ENCODE measurements around the gene DAW1.

The DAW1 gene

DNA sequence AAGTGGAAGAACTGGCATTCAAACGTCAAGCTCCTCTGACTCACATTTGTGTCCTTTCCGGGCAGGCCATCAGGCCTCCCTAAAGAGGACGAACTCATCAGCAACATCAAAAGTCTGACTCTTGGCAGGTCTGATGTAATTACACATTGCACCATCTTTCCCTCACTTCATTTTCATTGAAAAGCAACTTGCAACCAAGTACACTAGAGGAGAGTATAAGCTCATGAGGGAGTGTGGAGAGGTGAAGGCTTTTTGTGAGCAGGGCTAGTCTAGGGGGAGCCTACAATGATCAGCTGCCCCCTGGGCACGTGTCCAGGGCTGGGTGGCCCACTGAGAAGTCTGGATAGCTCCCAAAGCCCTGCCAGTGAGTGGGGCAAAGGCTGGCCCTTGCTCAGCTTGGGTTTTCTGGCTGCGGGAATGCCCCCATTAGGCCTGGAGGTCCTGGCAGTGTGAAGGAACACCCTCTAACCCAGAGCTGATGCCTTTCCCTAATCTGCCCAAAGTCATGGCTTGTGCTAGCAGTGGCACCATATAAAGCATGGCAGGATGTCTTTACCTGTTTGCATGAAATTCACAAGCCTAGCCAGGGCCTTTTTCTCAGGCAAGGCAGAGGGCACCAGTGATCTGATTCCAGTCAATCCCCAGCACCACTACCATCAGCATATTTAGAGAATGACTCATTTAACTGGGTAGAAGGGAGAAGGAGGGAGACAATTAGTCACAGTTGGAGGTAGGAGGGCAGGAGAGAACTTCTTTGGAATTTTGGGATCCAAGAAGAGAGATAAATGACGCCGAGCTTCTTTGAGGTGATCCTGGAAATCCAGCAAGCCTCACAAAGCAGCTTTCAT is 8.5 kb upstream of the DAW1 start:
- DNase-seq, result no peak

DNA sequence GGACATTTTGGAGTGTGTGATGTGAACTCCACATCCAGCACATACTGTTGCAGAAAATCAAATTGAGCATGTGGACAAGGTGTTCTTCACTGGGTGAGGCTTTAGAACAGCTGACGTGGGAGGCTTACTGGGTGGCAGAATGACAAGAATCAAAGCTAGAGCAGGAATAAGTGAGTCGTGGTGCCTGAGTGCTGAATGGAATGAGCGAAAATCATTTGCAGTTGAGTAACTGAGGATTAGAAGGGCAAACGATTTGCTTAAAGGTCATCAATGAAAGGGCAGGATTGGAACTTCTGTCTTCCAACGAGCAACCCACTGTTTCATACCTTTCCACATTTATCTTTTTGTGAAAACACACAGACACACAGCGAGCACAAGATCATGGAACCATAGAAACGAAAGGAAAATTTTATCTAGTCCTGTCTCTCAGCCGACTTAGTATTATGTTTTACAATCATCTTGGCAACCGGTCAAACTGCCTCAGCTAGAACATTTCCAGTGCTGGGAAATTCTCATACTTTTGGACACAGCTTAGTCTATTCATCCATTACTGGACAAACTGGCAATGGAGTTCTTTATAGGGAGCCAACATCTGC is 7.2 kb upstream of the DAW1 start:
- DNase-seq, result no peak

DNA sequence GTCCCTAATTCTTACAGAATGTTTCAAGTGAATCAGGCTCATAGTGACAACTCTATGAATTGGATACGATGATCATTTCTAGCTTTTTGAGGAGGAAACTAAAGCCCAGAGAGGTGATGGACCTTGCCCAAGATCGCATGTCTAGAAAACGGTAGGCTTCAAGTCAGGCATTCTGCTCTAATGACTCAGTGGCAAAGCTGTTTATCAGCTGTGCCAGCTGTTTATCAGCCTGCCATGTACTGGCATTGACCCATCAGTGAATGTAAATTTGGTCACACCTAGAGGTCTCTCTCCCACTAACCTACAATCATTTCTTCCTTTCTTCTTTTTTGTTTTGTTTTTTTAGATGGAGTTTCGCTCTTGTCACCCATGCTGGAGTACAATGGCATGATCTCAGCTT is 6.1 kb upstream of the DAW1 start:
- DNase-seq, result no peak

DNA sequence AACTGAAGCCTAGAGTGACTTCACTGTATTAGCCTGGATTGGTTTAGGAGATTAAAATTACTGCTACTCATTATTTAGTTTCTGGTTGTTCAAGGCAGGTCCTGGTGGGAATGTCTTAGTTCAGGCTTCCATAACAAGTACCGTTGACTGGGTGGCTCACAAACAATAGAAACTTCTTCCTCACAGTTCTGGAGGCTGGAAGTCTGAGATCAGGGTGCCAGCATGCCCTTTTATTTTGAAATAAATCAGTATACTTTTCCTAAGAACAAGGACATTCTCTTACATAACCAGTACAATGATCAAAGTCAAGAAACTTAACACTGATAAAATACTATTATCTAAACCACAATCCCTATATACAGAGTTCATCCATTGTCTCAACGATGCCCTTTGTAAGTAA is 4.0 kb upstream of the DAW1 start:
- DNase-seq, result no peak

DNA sequence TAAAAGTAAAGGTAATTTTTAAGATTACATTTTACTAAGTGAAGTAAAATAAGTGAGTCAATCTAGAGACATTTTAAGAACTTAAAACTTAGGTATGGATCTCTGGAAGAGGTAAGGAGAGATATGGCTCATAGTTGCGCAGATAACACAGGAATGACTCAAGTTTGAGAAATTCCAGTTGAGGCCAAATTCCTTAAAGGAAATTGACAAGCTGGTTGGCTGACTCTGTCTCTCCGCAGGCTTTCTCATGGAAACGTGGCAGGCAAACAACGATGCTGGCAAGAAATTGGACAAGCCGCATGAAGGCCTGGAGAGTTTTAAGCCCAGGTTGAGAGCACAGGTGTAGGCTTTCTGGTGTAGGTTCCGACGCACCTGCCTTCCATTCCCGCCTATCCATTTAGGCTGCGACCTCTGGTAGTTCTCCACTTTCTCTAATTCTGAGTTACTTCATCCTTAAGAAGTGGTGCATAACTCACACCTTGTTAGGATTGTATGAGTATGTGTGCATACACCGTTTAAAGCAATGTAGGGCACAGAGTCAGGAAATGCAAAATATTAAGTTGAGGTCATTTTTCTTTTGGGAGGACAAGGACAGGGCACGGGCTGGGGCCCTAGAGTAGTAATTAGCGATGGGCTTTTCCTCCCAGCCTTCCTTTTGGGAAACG is 589 bp upstream of the DAW1 start:
- no peak for DNase-seq

DNA sequence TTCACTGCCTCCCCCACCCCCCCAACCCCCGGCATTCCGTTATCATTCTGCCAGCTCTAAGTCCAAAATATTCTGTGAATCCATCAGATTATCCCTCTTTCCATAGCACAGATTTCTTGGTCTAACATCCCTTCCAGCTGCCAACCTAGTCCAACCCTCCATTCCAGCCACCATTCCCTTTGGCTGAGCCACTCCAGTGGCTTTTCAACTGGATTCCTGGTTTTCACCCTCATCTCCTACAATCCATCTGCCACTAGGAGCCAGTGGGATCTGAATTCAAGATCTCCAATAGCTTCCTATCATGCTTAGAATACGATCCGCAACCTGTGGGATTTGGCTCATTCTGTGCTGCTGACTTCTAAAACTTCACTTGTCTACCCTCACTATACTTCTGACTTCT is 1.2 kb downstream of the DAW1 start:
- no peak for DNase-seq

DNA sequence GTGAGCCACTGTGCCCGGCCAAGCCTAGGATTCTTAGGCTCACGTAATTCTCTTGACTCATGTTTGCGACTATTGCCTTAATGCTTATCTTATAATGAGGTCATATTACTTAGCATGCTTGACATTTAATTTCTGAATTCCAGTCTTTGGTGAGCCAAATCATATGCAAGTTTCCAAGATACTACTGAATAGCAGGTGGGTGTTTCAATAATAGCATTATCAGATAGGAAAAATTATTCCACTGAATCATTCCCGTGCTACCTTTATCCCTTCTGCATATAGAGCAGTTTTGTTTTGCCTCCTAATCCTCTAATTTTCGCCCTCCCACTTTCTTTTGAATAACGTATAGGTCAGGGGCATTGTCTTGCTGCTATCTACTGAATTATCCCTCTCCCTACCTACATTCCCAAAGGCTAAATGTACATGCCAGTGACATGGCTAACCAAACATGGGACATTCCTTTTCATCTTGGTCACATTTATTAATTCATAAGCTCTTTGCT is 4.9 kb downstream of the DAW1 start:
- DNase-seq, result no peak

DNA sequence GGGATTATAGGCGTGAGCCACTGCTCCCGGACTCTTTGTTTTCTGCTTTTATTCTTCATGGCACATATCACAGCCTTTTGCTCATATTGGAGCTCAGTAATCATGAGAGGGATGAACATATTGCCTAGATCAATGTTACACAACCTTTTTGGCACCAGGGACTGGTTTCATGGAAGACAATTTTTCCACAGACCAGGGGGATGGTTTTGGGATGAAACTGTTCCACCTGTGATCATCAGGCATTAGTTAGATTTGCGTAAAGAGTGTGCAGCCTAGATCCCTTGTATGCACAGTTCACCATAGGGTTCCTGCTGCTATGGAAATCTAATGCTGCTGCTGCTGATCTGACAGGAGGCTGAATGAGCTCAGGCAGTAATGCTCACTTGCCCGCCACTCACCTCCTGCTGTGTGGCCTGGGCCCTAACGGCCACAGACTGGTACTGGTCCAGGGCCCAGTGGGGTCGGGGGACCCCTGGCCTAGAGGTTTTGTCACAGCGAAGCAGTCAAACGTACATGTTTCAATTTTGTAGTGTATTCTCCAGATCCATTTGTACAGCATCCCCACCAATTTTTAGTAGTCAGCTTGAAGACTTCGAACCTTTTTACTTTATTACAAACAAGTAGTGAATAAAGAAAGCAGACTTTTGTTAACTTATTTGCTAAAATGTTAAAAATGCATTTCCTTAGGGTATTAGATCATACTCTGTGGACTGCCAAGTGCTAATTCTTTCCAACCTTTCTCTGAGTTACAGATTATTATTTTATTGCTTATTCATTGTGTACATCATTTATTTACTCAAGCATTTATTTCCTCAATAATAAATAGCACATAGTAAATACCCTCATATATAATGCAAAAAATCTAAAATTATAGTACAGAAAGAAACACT is 6.2 kb downstream of the DAW1 start:
- DNase-seq, result no peak

DNA sequence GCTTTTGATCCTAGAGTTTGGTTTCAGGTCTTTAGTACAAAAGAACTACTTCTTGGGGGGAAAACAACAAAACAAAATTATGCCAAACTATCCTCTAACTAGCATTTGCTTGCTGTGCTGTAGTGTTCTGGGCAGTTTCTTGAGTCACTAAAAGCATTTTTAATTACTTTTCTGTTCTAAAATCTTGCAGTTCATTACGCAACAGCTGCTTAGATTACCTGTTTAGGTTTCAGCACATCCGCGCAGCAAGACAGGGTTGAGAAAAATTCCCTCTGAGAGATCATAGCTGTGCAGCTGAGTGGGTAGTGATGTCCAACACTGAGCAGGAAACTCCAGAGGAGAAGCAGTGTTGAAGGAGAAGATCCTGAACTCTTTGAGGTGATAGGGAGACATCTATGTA is 9.0 kb downstream of the DAW1 start:
- no peak for DNase-seq

DNA sequence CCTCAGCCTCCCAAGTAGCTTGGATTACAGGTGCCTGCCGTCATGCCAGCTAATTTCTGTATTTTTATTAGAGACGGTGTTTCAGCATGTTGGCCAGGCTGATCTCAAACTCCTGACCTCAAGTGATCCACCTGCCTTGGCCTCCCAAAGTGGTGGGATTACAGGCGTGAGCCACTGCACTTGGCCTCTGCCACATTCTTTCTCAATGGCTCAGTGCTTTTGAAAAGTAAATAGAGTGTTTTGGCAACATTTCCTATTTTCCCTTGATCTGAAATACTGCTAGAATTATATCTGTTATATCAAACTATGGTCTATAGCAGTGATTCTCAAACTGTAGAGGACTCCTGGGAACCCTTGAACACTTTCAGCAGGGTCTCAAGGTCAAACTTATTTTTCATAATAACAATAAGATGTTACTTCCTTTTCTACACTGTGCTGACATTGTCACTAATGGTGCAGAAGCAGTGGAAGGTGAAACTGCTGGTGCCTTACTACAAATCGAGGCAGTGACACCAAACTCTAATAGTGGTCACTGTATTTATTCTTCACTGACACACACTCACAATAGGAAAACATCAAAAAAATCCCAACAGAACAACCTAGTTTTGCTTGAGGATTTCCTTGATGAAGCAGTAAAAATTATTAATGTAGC is 10.6 kb downstream of the DAW1 start:
- no peak for DNase-seq

DNA sequence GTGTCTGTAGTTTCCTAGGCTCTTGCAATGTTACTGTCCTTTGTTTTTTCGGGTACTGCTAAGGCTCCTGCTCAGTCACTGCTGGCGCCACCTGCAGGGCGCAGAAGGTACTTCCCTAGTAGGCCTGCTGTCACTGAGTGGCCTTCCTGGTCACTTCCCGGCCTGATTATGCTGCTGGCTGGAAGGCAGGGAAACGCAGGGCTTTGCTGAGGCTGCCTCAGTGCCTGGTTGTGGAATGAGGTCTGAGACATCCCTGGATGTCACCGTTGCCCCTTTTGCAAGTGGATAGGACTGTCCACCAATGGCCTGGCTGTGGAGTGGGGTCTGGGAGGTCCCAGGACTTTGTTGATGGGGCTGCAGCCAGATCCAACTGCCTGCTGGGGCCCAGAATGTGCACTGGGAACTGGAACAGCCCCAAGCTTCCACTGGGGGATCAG is 13.1 kb downstream of the DAW1 start:
- no peak for DNase-seq

DNA sequence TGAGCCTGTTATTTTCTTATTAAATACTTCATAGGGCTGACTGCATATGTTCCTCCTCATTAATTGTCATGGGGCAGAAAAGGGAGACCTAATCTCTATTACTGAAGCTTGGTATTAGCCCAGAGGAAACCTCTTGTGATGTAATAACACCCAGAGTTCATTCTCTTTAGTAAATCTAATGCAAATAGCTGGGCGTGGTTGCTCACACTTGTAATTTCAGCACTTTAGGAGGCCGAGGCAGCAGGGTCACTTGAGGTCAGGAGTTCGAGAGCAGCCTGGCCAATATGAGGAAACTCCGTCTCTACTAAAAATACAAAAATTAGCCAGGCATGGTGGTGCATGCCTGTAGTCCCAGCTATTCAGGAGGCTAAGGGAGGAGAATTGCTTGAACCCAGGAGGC is 14.7 kb downstream of the DAW1 start:
- no peak for DNase-seq

DNA sequence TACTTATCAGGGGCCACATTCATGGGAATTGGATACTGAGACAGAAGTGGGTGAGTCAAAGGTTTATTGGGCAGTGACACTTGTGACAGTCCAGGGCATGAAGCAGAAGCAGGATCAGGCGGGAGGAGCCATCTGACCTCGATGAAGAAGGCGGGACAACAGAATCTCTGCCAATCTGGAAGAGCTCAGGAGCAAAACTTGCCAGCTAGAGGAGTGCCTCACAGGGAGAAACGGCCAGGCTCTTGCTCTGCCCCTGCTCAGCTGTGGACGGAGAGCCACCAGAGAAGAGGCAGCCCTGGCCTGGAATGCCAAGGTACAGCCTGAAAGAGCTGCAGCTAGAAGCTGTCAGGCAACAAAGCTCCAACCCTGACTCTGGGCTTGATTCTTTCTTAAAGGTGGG is 16.9 kb downstream of the DAW1 start:
- no peak for DNase-seq

DNA sequence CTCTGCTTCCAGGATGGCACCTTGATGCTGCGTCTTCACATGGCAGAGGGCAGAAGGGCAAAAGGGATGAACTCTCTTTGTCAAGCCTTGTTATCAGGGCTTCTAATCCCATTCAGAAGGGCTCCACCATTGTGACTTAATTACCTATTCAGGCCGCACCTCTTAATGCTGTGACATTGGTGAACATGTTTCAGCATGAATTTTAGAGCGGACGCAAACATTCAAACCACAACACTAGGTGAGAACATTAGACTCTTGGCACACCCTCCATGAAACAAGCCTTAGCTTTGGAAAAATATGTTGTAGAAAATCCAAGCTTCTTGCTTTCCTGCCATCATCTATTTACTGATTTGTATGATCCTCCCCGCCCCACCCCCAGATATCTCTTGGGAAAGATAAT is 17.9 kb downstream of the DAW1 start:
- DNase-seq, result no peak

DNA sequence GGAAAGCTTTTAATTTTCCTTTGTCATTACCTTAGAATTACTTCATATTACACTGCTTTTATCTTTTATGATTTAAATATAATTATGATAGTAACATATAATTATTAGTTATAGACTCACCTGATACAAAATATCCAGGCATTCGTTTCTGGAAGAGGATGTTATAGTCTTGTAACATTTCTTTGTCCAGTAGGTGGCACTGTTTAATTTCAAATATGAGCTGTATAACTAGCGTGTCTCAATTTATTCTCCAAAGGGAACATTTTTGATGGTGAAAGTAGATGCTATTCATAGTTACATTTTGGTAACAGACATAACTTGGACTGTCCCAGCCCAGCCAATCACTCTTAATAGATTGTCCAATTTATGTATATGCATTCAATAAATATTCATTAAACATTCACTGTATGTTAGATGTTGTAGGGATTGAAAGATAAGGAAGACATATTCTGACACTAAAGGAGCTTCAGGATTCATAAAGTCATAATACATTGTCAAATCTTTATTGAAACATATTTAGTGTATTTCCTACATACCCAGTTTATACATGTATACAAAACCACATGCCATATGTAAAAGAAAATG is 19.2 kb downstream of the DAW1 start:
- DNase-seq, result peak; percentile 12

DNA sequence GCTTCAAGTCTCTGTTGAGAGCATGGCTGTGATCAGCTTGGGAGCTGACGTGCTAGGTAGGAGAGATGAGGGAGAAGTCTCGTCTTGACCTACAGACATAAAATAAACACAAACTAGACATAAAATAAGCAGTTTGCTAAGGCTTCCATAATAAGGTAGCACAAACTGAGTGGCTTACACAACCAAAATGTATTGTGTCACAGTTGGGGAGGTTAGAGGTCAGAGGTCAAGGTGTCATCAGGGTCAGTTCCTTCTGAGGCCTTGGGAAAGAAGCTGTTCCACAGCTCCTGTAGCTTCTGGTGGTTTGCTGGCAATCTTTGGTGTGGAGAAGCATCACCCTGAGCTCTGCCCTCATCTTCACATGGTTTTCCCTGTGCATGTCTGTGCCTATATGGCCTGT is 20.2 kb downstream of the DAW1 start:
- DNase-seq, result no peak

DNA sequence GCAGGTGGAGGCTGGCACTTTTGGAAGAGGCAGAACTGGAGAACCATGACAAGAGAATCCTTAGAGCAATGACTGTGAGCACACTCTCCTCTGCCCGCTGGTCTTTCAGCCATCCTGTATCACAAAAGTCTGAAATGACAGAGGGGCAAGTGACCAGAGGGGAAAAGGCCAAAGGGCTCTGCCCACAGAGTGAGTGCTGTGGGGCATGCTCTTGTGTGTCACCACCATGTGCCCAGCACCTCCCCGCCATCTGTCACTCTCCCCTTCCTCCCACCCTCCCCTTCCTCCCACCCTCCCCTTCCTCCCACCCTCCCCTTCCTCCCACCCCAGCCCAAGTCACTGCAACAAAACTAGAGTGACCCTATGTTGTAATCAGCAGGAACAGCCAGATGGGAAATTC is 31.9 kb downstream of the DAW1 start:
- no peak for DNase-seq

DNA sequence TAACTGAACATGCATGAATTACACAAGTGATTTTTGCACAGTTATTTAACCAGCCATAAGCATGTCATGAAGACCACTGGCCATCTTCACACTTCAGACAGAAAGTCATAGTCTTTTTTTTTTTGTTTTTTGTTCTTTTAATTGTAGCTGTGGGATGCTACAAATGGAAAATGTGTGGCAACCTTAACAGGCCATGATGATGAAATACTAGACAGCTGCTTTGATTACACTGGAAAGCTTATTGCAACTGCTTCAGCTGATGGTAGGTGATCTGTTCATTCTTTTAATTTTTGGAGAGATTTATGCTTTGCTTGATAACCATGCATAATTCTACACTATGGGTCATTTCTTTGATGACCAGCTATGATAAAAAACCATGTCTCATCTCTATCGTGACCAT is 35.6 kb downstream of the DAW1 start:
- no peak for DNase-seq

DNA sequence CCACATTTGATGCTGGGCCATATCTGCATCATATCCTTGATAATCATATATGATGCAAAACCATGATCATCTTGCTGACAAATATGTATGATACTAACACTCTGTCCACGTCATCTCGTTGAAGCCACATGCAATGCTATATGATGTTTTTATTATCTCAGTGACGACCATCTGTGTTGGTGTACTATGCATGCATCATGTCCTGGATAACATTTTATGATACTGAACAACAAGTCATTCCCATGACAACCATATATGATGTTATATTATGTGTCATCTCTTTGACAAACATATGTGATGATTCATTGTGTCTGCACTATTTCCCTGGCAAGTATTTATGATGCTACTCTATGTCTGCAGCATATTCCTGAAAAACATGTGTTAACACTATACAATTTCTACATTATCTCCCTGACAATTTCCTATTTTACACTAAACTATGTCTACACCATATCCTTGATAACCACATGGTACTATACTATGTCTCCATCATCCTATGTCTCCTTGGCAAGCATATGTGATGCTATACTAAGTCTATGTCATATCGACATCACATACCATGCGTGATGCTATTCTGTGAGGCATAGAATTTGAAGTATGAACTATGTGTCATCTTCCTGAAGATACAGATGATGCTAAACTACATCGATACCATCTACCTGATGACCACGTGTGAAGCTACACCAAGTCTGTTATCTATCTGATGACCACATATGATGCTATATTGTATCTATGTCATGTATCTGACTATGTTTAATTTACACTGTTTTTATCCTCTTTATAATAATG is 37.0 kb downstream of the DAW1 start:
- no peak for DNase-seq

DNA sequence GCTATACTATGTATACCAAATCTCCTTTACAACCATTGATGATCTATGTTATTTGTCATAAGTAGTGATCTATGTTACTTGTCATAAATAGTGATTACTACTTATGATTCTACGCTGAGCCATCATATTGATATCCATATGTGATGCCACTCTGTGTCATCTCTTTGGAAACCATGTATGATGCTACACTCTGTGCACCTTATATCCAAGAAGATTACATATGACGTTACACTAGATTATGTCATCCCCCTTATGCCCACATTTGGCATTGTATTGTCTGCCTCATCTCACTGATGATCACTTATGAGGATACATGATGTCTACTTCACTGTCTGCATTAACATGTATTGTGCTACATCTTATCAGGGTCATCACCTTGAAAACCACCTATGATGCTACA is 42.9 kb downstream of the DAW1 start:
- DNase-seq, result no peak

DNA sequence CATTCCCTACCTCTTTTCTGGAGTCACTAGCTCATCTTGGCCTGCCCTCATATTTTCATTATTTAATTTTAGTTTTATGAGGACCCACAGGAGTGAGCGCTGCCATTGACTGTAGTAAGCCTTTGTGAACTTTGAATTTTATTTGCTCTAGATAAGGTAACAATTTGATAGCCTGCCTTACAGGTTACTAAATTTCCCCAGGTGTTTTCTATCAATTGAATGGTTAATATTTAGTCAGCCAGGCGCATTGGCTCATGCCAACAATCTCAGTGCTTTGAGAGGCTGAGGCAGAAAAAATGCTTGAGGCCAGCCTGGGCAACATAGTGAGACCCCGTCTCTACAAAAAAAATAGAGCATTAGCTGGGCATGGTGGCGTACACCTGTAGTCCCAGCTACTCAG is 50.2 kb downstream of the DAW1 start:
- DNase-seq, result no peak

All from NCI-H1092 (cell line).